ENCODE measurements around the gene TWSG1.

Gene TWSG1

GRCh38 chr18:9334329-9334972 lies at the start of gene TWSG1:
TSS of gene TWSG1 (plus strand) at chr18:9334773. CDS start at chr18:9337230, 2,457 bp downstream.
- DNase-seq (ENCODE audit: low read depth in 4 of 4, low spot score in 1 of 4), result peak; percentile 82 to 93 (median 87)

DNA sequence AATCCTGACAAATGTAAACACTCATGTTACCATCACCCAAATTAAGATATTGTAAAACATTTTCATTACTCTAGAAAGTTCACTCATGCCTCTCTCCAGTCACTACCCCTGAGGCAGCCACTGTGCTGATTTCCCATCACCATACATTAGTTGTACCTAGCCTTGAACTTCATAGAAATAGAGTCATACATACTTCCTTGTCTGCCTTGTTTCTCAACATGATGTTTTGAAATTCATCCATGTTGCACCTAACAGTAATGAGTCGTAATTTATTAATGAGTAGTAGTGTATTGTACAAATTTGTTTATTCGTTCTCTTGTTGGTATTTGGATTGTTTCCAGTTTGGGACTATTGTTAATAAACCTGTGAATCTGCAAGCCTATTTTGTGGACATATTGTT lies 49.0 kb upstream of the TWSG1 start:
- no peak for DNase-seq (ENCODE audit: low read depth in 4 of 4, low spot score in 1 of 4)

DNA sequence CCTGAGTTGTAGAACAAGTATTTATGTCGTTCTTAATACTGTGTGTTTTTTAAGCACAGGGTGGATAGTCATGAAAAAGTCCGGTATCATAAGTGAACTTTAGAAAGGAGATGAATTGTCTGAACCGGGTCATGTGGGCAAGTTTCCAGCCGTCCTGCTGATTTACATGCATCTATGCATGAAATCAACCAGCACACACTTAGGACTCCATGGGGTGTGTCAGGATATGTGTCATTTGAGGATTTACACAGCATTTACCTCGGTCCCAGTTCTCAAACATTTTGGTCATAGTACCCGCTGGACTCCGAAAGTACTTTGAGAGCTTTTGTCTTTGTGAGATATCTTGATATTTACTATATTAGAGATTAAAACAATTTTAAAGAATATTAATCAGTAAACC lies 47.5 kb upstream of the TWSG1 start:
- no peak for DNase-seq (ENCODE audit: low read depth in 4 of 4, low spot score in 1 of 4)

GRCh38 chr18:9289698-9290097 lies 44.9 kb upstream of the TWSG1 start:
- DNase-seq (ENCODE audit: low read depth in 4 of 4, low spot score in 1 of 4), result no peak

DNA sequence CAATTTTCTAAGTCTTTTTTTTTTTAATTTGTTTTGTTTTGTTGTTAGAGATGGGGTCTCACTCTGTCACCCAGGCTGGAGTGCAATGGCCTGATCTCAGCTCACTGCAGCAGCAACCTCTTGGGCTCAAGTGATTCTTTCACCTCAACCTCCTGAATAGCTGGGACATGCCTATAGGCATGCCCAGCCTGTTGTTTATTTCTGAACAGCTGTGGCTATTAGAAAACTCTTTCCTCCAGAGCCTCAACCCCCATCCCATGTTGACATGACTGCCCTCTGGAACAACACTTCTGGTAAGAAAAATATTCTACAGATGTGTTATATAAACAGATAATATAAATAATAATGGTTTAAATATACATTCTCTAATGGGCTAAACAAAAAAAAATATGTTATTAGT lies 44.4 kb upstream of the TWSG1 start:
- DNase-seq (ENCODE audit: low read depth in 4 of 4, low spot score in 1 of 4), result no peak

- no peak for DNase-seq (ENCODE audit: low read depth in 4 of 4, low spot score in 1 of 4)
These were observed 42.5 kb upstream of the TWSG1 start for GRCh38 chr18:9292047-9292446.

DNA sequence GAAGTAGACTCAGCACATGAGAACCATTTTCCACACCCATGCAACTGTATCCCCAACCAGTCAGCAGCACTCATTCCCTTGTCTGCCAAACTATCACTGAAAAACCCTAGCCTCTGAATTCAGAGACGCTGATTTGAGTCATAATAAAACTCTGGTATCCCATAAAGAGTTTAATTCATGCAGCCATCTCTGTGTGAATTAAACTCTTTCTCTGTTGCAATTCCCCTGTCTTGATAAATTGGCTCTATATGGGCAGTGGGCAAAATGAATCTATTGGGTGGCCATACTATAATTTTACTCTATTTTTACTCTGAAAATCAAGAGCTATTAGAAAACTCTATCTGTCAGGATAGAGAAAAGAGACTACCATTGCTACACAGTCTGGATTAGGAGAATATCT lies 40.6 kb upstream of the TWSG1 start:
- no peak for DNase-seq (ENCODE audit: low read depth in 4 of 4, low spot score in 1 of 4)

DNA sequence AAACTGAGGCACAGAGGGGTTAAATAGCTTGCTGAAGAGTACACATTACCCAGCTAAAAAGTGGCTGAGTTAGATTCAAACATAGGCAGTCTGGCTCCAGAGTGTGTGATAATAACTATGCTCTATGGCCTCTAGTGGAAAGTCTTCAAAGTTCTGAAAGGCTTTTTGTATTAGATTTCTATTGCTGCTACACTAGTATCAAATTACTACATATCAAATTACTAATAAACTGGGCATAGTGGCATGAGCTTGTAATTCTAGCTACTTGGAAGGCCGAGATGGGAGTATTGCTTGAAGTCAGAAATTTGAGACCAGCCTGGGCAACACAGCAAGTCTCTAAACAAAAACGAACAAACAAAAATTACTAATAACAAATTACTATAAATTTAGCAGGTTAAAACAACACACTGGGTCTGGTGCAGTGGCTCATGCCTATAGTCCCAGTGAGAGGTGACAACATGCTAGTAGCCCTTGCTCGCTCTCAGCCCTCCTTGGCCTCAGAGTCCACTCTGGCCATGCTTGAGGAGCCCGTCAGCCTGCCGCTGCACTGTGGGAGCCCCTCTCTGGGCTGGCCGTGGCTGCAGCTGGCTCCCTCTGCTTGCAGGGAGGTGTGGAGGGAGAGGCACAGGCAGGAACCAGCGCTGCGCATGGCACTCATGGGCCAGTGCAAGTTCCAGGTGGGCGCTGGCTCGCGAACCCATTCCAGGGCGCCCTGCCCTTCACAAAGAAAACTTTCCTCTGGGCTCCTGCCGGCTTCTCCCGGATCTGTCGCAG lies 38.2 kb upstream of the TWSG1 start:
- DNase-seq (ENCODE audit: low read depth in 4 of 4, low spot score in 1 of 4), result no peak

DNA sequence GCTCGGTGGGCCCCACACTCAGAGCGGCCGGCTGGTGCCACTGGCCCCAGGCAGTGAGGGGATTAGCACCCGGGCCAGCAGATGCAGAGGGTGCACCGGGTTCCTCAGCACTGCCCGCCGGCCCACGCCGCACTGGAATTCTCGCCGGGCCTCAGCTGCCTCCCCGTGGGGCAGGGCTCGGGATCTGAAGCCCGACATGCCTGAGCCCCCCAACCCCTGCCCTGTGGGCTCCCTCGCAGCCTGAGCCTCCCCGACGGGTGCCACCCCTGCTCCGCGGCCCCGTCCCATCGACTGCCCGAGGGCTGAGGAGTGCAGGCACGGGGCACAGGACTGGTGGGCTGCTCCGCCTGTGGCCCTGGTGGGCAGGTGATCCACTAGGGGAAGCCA lies 37.6 kb upstream of the TWSG1 start:
- DNase-seq (ENCODE audit: low read depth in 4 of 4, low spot score in 1 of 4), result no peak

DNA sequence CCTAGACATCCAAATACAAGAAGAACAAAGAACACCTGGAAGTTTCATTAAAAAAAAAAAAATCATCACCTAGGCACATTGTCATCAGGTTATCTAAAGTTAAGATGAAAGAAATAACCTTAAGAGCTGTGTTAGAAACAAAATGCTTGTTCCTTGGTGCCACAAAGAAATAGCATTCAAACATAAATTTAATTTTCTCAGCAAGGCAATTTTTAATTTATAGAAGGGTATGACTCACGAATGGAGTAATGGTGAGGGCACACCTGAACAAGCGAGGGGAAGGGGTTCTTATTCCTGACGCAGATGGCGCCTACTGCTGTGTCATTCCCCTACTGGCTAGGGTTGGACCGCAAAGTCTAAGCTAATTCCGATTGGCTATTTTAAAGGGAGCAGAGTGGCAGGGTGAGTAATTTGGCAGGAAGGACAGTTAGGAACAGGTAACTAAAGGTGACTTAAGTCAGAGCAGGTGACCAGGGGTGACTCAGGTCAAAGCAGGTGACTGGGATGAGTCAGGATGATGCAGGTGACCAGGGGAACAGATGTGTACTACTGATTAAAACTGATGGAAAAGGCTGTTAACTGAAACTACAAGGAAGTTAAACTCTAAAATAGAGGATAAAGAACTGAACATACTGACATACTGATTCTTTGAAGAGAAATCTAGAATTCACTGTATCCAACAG lies 30.0 kb upstream of the TWSG1 start:
- DNase-seq (ENCODE audit: low read depth in 4 of 4, low spot score in 1 of 4), result no peak

GRCh38 chr18:9319333-9319732 lies 15.2 kb upstream of the TWSG1 start:
- no peak for DNase-seq (ENCODE audit: low read depth in 4 of 4, low spot score in 1 of 4)

DNA sequence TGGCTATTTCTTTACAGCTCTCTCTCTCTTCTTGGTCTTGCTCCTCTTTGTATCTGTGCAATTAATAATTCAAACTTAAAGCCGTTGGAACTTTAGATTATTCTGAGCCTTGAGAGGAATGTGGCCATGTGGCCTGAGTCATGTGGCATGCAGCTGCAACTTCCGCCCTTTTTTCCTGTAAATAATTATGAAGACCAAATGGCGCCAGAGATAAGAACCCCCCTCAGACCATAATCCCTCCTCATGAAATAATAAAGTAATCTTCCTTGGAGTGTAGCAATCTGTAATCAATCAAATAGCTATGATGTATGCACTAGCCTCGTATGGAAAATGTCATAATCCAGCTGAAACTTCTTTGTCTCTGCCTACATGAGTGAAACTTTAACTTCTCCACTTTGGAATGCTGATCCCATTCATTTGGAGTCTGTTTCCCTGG lies 13.5 kb upstream of the TWSG1 start:
- no peak for DNase-seq (ENCODE audit: low read depth in 4 of 4, low spot score in 1 of 4)

GRCh38 chr18:9321736-9322135 lies 12.8 kb upstream of the TWSG1 start:
- no peak for DNase-seq (ENCODE audit: low read depth in 4 of 4, low spot score in 1 of 4)

DNA sequence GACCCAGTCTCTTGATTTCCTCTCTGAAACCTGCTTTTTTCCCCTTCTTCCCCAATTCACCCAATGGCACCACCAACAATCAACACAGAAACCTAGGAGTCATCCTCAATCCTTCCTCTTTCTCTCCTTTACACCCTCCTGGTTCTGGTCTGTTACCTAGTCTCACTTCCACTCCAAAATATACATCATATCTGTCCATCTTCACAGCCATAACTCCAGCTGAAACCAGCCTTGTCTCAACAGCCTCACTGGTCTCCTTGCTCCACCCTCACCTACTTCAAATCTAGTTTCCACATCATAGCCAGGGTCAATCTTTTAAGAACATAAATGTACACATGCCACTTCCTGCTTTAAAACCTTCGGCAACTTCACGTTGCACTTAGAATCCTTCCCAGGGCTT lies 11.8 kb upstream of the TWSG1 start:
- DNase-seq (ENCODE audit: low read depth in 4 of 4, low spot score in 1 of 4), result no peak

- DNase-seq (ENCODE audit: low read depth in 4 of 4, low spot score in 1 of 4), result no peak
These were observed 10.7 kb upstream of the TWSG1 start for GRCh38 chr18:9323750-9324445.

GRCh38 chr18:9325716-9326115 lies 8.9 kb upstream of the TWSG1 start:
- DNase-seq (ENCODE audit: low read depth in 4 of 4, low spot score in 1 of 4), result no peak

DNA sequence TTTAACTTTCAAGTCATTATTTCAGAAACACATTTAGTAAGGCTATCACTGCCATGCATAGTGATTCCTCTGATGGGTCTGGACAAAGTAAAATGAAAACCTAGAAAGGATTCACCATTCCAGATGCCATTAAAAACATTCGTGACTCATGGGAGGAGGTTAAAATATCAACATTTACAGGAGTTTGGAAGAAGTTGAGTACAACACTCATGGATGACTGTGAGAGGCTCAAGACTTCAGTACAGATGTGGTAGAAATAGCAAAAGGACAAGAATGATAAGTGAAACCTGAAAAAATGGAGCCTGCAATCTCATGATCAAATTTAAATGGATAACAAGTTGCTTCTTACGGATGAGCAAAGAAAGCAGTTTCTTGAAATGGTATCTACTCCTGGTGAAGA lies 5.8 kb upstream of the TWSG1 start:
- DNase-seq (ENCODE audit: low read depth in 4 of 4, low spot score in 1 of 4), result no peak

- no peak for DNase-seq (ENCODE audit: low read depth in 4 of 4, low spot score in 1 of 4)
These were observed 5.1 kb upstream of the TWSG1 start for GRCh38 chr18:9329471-9329870.

GRCh38 chr18:9330419-9330818 lies 4.2 kb upstream of the TWSG1 start:
- DNase-seq (ENCODE audit: low read depth in 4 of 4, low spot score in 1 of 4), result no peak

DNA sequence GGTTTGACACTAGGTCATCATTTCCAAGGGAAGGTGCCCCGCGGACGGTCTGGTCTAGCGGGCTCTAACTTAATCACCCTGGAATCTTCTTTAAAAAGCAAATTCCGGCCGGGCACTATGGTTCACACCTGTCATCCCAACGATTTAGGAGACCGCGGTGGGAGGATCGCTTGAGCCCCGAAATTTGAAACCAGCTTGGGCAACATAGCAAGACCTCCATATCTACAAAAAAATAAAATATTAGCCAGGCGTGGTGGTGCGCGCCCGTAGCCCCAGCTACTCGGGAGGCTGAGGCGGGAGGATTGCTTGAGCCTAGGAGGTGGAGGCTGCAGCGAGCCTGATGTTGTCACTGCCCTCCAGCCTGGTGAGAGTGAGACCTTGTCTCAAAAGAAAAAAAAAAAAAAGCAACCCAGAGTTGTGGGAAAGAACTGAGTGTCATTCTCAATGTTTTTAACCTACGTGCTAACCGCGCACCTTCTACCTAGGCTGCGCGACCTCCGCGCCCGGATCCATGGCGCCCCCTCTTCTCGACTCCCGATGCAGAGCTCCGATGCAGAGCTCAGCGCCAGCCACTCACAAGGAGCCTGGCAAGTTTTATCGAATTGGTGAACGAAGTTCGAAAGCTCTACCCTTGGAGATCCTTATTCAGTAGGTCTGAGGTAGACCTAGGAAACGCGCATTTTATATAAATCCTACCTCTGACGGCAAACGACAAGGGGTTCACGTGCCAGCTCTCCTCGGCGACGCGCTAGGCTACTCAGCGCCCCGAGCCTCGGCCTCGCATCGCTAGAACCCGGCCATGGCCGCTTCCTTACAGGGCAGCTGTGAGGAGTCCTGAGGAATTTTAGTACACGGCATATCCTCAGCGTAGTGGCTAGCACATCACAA lies 888 bp upstream of the TWSG1 start:
- DNase-seq (ENCODE audit: low read depth in 4 of 4, low spot score in 1 of 4), result peak in 2 of 4 experiments; percentile 1 to 2
